Ovary (tissue), 9 donors: ENCODE data around the gene GSTM5. TPM values are rescaled to one million over a fixed set of nuclear protein-coding genes. Genes with fewer than 3 reads are reported as not detected.

Experiments
- DNase-seq, 5 donors: peaks; one replicate each; pipeline ENCODE4 v3.0.0-alpha.2; 2019 to 2020
- H3K27ac ChIP-seq, 2 donors: fragments of 200-600 bp; one replicate each; pipeline versions ENCODE4 v1.5.1 to v1.8.0; 2019 to 2022
- H3K27me3 ChIP-seq: fragments of 200-600 bp; one replicate; pipeline ENCODE4 v1.8.0; 2022
- H3K36me3 ChIP-seq: fragments of 200-600 bp; sonication (generic); one replicate; pipeline ENCODE4 v1.5.1; 2019
- H3K4me1 ChIP-seq: one replicate; pipeline ENCODE4 v1.8.1; 2013; ENCODE audit warnings: mild to moderate bottlenecking, moderate library complexity; ENCODE audit not compliant: insufficient read depth
- H3K4me3 ChIP-seq: fragments of 200-600 bp; sonication (generic); one replicate; pipeline ENCODE4 v1.5.1; 2017
- H3K9me3 ChIP-seq, 2 donors: fragments of 200-600 bp in 1 of 2; sonication (generic) in 1 of 2; one replicate each; pipeline versions ENCODE4 v1.5.1 to v1.8.1; 2013 to 2019; ENCODE audit warnings: mild to moderate bottlenecking in 1 of 2, moderate library complexity in 1 of 2
- CTCF ChIP-seq, 3 donors: fragments of 450-650 bp in 2 of 3; fragments of 200-600 bp in 1 of 3; IDR thresholded peaks; one replicate each; pipeline versions ENCODE4 v1.5.1 to v1.8.0; 2016 to 2022; ENCODE audit warnings: antibody characterized with exemption in 3 of 3, mild to moderate bottlenecking in 1 of 3
- EP300 ChIP-seq: sonication (generic); formaldehyde crosslinking; IDR thresholded peaks from one replicate; pipeline ENCODE4 v1.6.1; 2017; ENCODE audit warnings: antibody characterized with exemption
- POLR2A ChIP-seq: fragments of 450-650 bp; IDR thresholded peaks from one replicate; pipeline ENCODE4 v1.6.1; 2017; ENCODE audit warnings: antibody characterized with exemption, mild to moderate bottlenecking, moderate library complexity
- WGBS, 3 donors: extraction: QIAGEN DNeasy Blood & Tissue Kit in 1 of 3; methylation state at CpG; one replicate each; pipeline versions ENCODE4 v1.1.5 to v1.1.7; 2013 to 2017; 5-methylcytosine and 5-hydroxymethylcytosine counted together
- intact Hi-C, 4 donors: fragments of 100-400 bp; cut with DNase I; formaldehyde crosslinking; loops; one replicate each; pipeline versions ENCODE4 v1.11.0 to v1.15.1; 2022 to 2023
- polyA plus RNA-seq, 2 donors: library from polyadenylated mRNA; stranded (reverse); fragments of 200-250 nt in 1 of 2; fragments of 350-450 nt in 1 of 2; fragmentation: Illumina TruSeq in 1 of 2; extraction: RNeasy Lipid Tissue Mini Kit (QIAGEN cat#74804) in 1 of 2; gene quantifications; one replicate each; pipeline ENCODE4 v1.2.3, GENCODE V29; 2013 to 2014
- total RNA-seq, 7 donors: library from RNA; depleted of rRNA in 2 of 7; stranded (reverse); fragments of >200 nt in 2 of 7; fragmentation: NEBNext Ultra II Directional in 3 of 7; extraction: Animal tissue kit (Norgen Biotek cat#: 25700) in 3 of 7; gene quantifications; one replicate each; pipeline versions ENCODE4 v1.1.0 to v1.2.4, GENCODE V29; 2016 to 2023
- donor health status: DM: no; HTN: no; CAD: no; lungs with moderate emphysema.
- donor health status: DM: no; HTN: no; CAD: no.
- donor health status: Bipolar disorder and iron deficiency.
- donor health status: DM: yes; HTN: yes; CAD: no.
- donor health status: DM: no; HTN: no; CAD: no.
- donor health status: DM: yes; HTN: yes; CAD: no.

GSTM5 gene
- total and polyA plus RNA-seq, 9 donors: 18.8 to 259 (median 101) TPM

GRCh38 chr1:109722908-109723691 lies 11.0 kb downstream of the GSTM5 start:
- Histone ChIP-seq H3K27ac (no peak overlapping the region), H3K27me3 (no peaks in the 10 kb centered on the region), H3K4me3 (no peak overlapping the region), H3K36me3 (no peaks in the 10 kb centered on the region), H3K4me1 (no peaks in the 10 kb centered on the region), H3K9me3 (no peaks in the 10 kb centered on the region)
- intact Hi-C loops: no loop called here
- 64 to 71% (median 67%) methylated on average over 7 of the region's 7 CpGs for WGBS, 3 donors
- no peak for TF ChIP-seq EP300
- no peak for TF ChIP-seq POLR2A
- TF ChIP-seq CTCF (IDR thresholded peaks at IDR 0.05): no peak
- DNase-seq: no peak

GRCh38 chr1:109724933-109725332 lies 12.9 kb downstream of the GSTM5 start:
- no peak overlapping the region for H3K4me3 ChIP-seq
- TF ChIP-seq EP300 (no peak), POLR2A (no peak), CTCF (IDR thresholded peaks at IDR 0.05) (no peak)
- DNase-seq: no peak
- 92 to 96% (median 93%) methylated on average over 5 of the region's 5 CpGs for WGBS, 3 donors
- intact Hi-C loops: no loop called here
- H3K27me3 ChIP-seq: no peaks in the 10 kb centered on the region
- H3K9me3 ChIP-seq: no peaks in the 10 kb centered on the region
- no peaks in the 10 kb centered on the region for H3K36me3 ChIP-seq
- H3K27ac ChIP-seq: no peak overlapping the region
- H3K4me1 ChIP-seq: no peaks in the 10 kb centered on the region

- Histone ChIP-seq H3K4me3 (no peak overlapping the region), H3K36me3 (no peaks in the 10 kb centered on the region), H3K4me1 (no peaks in the 10 kb centered on the region), H3K9me3 (no peaks in the 10 kb centered on the region), H3K27ac (no peak overlapping the region), H3K27me3 (no peaks in the 10 kb centered on the region)
- no peak for DNase-seq
- 90 to 94% (median 92%) methylated on average over 4 of the region's 4 CpGs for WGBS, 3 donors
- TF ChIP-seq POLR2A (no peak), CTCF (IDR thresholded peaks at IDR 0.05) (no peak), EP300 (no peak)
- intact Hi-C loops: no loop called here
Measured at GRCh38 chr1:109725510-109725909, 13.5 kb downstream of the GSTM5 start.

GRCh38 chr1:109726007-109726406 lies 14.0 kb downstream of the GSTM5 start:
- 89 to 95% (median 91%) methylated on average over 1 of the region's 1 CpG for WGBS, 3 donors
- no peak overlapping the region for H3K27ac ChIP-seq
- TF ChIP-seq EP300: no peak
- TF ChIP-seq POLR2A: no peak
- TF ChIP-seq CTCF (IDR thresholded peaks at IDR 0.05): no peak
- no peaks in the 10 kb centered on the region for H3K9me3 ChIP-seq
- DNase-seq: no peak
- no peaks in the 10 kb centered on the region for H3K4me1 ChIP-seq
- no peaks in the 10 kb centered on the region for H3K27me3 ChIP-seq
- intact Hi-C loops: no loop called here
- no peaks in the 10 kb centered on the region for H3K36me3 ChIP-seq
- no peak overlapping the region for H3K4me3 ChIP-seq
